Measurements from ENCODE around the gene RPUSD2.

GRCh38 chr15:40555876-40556275 is 13.2 kb upstream of the RPUSD2 start:
- TF ChIP-seq CTCF (conservative IDR thresholded peaks at IDR 0.05; ENCODE audit: low read depth, low read length), result no peak
- TF ChIP-seq EZH2phosphoT487 (IDR thresholded peaks at IDR 0.05; ENCODE audit: borderline replicate concordance, low read length), result no peak
- TF ChIP-seq EZH2 (IDR thresholded peaks at IDR 0.05; ENCODE audit: low read length, unreplicated experiment), result no peak
